Measurements from ENCODE around the gene LRRC30.
"Not testable (repeated sequence)": the region's sequence is repeated elsewhere in the genome, so short reads cannot be mapped to it uniquely, and the experiment has no call there.

The LRRC30 gene

DNA sequence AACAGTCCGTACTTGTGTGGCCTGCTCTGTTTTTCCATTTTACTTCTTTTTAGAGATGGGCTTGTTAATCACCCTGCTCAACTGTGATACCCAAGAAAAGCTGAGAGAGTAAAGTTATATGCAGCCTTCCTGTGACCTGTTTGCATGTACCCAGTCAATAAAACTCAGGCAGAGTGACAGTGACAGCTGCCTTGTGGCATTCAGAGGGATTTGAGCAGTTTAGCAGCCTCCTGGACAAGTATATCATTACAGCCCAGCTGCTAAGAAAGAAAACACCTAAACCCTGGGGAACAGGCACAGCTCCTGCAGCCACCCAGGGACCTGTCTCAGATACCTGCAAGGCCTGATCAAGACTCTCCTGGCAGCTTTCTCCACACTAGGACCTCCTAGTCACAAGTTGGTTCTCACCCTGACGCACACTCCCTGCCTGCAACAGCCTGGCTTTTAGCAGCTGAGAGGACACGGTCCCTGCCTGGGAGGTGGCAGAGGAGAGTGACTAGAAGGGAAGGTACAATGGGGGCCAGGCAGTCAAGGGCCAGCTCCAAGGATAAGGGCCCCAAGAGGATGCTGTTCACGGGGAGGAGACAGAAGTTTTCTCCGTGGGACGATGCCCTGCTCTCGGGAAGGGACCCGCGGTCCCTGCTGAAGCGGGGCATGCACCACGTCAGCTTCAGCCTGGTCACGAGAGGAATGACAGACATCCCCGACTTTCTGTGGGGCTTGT, at the start of gene LRRC30:
Gene LRRC30, plus strand, starts transcription at position 464 of the 724 bp plus-strand sequence. Its CDS starts 50 bp downstream, at position 514.
- no peak for FAIRE-seq

DNA sequence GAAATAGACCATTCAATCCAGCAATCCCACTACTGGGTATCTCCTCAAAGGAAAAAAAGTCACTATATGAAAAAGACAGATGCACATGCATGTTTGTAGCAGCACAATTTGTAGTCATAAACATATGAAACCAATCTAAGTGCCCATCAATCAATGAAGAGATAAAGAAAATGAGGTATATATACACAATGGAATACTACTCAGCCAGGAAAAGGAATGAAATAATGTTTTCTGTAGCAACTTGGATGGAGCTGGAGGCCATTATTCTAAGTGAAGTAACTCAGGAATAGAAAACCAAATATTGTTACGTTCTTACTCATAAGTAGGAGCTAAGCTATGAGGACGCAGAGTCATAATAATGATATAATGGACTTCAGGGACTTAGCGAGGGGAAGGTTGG, 45.2 kb upstream of the LRRC30 start:
- no peak for FAIRE-seq

DNA sequence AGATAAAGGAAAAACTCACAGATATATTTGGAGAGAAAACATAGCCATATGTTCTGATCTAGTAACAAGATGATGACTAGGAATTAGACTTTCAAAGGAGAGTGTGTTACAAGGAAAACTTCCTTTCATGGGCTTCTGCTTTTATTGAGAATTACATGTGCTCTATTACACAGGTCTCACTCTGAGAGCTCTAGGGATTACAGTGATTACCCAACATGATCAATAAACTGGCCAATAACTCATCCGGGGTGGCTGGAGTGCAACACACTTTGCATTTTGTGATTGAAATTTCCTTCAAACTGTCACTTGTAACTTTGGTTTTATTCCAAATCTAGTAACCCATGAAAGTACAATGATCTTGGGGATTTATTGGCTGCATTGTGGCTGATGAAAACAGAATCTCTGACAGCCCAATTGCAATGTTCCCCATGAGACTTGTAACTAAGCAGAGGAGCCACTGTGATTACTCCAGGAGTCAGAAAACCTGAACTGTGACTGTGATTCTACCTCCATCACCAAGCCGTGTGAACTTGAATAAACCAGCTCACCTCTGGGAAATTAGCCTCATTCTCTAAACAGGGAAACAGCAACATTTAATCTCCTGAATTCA, 40.2 kb upstream of the LRRC30 start:
- FAIRE-seq, result no peak

DNA sequence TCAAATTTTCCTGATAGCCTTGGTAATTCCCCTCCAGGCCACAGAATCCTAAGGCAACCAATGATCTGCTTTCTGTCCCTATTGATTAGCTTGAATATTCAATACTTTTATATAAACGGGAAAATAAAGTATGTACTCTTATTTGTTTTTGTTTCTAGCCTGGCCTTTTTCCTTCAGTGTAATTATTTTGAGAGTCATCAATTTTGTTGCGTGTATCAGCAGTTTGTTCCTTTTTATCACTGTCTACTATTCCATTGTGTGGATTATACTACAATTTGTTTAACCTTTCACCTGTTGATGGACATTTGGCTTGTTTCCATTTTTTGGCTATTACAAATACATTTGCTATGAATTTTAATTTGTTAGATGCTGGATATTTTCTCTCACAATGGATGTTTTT, 39.2 kb upstream of the LRRC30 start:
- no peak for FAIRE-seq

DNA sequence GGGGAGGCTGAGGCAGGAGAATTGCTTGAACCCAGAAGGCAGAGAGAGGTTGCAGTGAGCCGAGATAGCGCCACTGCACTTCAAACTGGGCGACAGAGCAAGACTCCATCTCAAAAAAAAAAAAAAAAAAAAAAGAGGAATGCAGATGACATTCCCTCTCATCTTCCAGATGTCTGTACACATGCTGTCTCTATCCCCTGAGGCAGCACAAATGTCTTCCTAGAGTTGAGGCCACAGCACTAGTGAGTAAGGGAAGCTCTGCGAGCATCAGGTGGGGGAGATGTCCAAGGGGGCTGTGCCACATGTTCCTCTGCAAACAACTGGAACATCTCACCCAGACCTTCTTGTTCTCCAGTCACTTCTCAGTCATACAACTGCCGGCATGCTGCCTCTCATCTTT, 35.6 kb upstream of the LRRC30 start:
- no peak for FAIRE-seq

DNA sequence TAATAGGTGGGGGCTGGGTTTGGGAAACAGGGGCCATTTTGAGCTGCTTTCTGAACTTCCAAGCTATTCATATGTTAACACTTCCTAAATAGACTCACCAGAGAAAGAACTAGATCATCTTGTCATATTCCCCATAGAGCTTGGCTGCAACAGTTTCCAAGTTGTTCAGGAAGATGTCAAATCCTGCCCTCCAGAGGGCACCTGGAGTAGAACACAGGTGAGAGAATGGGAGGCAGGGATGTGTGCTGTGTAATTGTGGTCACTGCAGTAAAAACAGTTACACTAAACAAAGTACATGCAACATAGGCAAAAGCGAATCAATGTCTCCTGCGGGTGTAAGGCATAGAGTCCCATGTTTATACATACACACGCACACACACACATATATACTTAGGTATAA, 34.5 kb upstream of the LRRC30 start:
- no peak for FAIRE-seq

DNA sequence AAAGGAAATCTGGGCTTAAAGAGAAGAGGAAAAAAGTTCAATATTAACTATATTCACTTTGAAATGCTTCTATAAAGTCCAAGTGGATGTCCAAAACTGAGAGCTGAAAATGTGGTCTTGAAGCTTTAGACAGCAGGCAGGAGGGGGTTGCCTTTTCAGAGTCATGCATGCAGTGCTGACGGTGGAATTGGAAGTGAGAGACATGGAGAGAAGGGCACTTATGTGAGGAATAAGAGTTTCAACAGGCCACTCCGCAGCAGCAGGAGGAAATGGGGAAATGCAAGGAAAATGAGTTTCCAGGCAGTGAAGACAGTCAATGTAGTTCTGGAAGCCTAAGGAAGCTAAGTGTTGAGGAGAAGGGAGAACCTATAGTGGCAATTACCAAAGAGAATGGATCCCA, 33.0 kb upstream of the LRRC30 start:
- FAIRE-seq, result no peak

DNA sequence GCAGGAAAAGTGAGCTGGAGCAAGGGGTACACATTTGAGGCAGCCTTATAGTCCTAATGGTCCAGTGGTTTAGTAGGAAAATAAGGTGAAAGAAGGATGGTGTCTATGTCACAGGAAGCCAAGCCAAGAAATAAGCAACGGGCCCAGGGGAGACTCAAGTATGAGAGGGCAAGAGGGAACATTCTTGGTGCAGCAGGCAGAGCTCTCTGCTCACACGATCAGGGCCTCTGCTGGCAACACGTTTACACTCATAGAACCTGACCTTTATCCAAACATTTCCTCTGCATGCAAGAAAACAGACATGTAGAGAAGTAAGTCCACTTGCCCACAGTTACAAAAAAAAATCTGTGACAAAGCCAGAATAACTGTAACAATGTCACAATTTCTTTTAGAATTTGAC, 32.6 kb upstream of the LRRC30 start:
- no peak for FAIRE-seq

DNA sequence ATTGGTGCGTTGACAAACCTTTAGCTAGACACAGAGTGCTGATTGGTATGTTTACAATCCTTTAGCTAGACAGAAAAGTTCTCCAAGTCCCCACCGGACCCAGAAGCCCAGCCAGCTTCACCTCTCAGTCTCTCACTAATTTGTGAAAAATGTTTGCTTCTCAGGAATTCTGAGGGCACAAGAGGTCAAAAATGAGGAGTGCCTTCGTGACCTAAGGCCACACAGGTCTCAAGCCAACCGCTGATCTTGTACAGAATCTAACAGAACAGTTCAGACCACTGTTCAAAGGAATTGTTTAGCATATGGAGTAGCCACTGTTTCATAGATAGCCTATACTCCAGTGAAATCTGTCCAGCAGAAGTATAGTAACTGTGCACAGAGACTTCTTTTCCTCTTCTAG, 29.8 kb upstream of the LRRC30 start:
- FAIRE-seq, result no peak

DNA sequence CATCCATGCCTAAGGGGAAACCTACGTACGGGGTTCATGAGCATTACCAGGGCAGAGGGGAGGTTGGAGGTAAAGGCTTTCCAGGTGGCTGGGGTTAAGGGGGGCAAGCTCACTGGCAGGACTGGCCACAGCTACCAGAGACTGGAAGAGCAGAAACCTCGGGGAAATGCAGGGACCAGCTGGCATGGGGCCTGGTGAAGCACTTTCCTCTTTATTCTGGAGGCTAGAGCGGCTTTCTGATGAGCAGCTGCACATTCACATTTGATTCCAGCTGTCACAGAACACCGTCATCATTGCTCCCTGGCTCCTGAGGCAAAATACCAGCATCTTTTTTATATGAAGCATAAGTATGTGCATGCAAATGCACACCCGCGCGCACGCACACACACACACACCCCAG, 28.7 kb upstream of the LRRC30 start:
- no peak for FAIRE-seq

DNA sequence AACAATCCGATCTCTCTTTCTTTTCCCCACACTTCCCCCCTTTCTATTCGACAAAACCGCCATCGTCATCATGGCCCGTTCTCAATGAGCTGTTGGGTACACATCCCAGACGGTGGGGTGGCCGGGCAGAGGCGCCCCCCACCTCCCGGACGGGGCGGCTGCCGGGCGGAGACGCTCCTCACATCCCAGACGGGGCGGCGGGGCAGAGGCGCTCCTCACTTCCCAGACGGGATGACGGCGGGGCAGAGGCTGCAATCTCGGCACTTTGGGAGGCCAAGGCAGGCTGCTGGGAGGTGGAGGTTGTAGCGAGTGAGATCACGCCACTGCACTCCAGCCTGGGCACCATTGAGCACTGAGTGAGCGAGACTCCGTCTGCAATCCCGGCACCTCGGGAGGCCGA, 27.3 kb upstream of the LRRC30 start:
- not testable (repeated sequence) for FAIRE-seq

DNA sequence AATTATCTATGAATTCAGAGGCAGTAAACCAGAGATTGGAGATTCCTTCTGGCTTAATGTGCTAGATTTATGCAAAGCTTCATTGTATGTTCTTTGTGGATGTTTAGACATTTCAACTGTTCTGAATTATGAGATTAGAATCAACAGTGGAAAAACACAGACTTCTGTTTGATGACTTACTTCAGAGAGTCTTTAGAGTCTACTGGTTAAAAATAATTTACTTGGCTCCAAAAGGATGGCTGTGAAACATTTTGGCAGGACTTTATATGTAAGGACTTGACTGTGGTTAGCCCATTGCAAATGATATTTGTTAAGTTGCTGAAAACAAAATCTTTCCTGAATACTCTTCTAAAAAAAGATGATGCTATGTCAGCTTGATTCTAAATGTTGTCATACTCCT, 25.5 kb upstream of the LRRC30 start:
- FAIRE-seq, result peak; percentile 75

DNA sequence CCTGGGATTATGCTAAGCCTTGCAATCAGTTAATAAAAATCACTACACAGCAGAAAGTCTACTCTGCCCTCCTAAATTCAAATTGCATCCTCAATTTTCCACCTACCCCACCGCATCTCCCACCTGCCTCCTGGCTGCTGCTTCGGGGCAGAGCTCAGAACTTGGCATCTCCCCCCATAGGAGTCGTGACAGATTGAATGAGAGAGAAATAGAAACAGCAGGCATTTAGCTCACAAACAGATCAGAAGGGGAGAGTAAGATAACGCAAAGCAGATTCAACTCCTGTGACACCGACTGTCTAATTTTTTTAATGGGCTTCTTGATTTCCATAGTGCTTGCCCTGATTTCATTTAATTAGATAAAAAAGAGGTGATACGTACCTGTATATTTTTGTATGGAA, 24.7 kb upstream of the LRRC30 start:
- FAIRE-seq, result no peak

DNA sequence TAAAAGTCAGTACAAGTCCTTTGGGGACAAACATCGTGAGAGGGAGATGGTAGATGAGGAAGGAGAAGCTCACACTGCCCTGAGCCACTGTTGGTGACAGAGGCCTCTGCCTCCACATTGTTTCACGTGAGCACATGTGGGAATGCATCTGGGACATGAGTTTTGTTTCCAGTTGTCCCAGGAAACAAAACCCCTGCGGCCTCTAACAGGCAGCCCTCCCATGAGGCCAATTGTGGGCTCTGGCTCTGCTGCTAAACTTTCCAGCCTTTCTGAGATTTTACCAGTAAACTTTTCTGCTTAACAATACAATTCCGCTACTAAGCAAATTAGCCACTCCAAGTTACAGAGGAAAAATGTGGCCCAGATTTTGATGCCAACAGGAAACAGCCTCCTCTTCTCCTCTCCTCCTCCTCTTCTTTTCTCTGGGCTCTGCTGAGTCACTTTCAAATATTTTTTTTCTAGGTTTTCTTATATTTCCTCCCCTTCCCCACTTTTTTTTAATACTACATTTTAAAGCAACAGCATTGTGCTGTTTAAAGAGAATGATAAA, 23.4 kb upstream of the LRRC30 start:
- FAIRE-seq, result no peak

DNA sequence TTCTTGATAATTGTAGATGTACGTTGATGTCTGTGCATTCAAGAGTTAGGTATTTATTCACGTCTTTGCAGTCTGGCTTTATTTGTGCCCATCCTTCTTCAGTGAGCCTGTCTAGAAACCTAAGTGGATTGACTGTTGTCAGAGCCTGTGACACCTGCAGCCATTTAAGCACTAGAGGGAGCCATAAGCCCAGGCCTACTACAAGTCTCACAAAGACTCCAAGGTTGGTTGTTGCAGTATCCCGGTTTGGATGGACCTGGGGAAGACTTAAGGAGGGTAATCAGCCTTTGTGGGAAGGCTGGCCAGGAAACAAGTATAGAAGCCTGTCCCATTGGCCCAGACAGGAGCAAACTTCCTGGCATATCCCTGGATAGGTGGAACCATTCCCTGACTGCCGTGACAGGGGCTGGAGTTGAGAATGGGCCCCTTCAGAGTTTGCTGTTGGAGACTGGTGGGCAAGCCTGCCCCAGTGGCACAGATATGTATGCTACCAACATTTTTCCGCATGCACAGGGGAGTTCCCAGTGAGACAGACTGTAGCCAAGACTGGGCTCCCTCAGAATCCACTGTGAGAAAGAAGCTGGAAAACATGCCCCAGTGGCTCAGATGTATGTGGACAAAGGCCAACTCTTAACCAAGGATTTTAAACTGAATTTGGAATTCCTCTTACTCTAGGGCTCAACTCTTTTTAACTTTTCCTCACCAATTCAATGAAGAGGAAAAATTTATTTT, 9.3 kb upstream of the LRRC30 start:
- no peak for FAIRE-seq

DNA sequence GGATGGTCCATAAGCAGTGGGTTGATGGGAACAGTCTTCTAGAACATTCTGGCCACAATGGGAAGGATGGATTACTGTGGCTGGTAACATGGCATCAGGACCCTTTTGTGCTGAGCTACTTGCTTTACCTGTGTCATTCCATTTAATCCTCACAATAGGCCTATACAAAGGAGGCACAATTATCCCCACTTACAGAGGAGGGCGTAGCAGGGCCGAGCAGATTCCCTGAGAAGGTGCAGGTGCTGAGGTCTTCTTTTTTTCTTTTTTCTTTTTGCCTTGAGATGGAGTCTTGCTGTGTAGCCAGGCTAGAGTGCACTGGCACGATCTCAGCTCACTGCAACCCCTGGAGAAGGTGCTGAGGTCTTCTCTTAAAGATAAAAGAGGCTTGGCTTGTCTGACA, 6.7 kb upstream of the LRRC30 start:
- no peak for FAIRE-seq

DNA sequence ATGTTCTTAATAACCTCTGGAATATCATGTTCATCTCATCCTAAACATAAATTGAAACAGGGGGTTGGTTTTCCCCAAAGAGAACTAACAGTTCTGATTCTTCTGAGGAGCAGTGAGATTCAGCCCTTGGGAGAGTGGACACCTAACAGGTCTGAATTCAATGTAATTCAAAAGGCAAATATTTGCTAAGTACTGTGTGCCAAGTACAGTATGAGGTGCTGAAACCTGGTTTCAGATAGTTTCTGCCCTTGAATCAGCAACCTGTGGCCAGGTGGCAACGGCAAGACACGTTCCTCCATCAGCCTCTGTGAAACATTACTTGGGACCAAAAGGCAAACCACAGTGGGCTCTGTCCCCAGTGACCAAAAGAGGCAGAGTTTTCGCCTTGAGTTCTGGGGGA, 1.3 kb downstream of the LRRC30 start:
- FAIRE-seq, result no peak

DNA sequence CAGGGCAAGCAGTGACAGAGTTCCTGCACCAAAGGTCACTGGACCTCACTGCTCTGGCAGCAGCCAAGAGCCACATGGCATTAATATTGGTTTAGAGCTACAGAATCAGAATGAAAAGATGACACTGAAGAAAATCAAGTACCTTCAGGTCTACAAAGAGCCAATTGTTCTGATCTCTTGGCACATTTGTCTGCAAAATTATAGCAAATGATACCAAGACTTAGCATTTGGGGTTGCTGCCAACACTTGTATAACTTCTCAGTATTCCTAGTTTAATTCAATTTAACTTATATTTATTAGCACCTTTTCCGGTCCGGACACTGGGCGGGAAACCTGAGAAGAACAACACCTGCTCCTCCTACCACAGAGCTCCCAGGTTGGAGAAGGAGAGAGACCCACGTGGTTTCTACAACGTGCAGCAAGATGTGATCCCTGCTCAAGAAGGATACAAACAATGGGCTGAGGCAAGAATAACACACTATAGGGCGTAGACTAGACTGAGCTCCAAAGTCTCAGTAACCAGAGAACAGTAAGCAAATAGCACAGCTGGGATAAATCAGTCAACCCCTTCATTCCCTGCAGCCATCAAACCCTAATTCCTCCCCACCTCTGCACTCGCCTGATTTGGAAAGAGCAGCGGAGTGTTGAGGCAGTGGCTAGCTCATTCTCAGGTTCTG, 2.4 kb downstream of the LRRC30 start:
- FAIRE-seq, result no peak

DNA sequence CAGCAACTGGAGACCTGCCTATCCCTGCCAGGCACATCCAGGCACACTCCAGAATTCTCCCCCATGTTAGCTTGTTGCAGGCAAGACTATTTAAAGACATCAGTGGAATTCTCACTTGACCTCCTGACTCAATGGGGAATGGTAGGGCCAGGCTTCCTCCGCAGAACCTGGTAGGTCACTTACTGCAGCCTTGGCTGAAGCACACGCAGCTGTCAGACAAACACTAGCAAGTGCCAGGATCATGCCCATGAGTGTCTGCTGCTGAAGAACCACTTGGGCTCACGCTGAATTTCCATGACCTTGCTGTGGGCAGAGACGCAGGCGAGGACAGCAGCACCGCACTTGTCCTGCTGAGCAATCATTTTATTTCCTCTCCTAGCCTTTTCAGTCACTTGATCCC, 3.2 kb downstream of the LRRC30 start:
- FAIRE-seq, result no peak

DNA sequence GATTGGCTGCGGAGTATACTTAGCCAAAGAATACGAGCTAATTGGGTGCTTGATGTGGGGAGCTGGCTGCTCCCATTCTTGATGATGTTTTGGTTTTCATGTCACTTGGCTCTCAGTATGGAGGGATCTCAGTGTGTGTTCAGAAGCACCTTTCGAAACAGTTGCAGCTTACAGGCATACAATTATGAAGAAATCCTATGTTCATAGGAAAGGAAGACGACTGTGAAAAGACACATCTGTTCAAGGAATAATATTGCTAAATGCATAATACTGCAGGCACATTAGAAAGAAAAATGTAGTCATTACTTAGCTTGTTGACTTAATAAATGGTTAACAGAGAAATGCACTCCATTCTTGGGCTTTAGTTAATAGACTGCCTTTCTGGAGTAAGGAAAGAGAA, 4.1 kb downstream of the LRRC30 start:
- no peak for FAIRE-seq

DNA sequence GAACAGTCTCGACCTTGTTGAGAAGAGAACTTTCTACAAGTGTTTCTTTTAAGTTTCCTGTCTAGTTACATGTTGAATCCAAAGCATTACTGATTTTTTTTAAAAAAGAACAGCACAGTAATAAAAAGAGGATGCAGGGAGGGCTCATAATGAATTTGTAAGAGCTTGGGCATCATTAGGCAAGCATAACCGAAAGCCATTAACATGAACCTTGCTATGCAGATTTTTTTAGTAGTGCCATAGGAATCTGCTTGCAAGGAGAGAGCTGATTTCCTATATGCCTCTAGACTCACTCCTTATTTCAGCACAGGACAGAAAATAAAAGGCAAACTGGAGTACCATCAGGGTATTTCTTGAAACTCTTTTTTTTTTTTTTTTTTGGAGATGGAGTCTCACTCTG, 5.2 kb downstream of the LRRC30 start:
- no peak for FAIRE-seq

DNA sequence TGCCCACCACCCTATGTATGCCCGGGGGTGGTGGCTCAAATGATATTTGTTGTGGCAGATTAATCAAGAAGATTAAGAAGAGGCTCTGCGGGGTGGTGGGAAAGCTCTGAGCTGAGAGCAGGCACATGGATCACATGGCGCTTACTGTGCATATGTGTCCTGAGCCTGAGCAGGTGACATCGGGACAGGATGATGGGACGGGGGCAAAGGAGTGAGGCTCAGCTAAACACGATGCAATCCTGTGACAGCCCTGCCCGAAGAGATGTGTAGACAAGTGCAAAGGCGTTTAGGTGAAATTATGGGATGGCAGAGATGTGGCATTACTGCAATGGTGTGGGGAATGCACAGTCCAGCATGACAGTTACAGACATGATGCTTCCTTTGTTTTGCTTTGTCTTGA, 6.0 kb downstream of the LRRC30 start:
- FAIRE-seq, result no peak

DNA sequence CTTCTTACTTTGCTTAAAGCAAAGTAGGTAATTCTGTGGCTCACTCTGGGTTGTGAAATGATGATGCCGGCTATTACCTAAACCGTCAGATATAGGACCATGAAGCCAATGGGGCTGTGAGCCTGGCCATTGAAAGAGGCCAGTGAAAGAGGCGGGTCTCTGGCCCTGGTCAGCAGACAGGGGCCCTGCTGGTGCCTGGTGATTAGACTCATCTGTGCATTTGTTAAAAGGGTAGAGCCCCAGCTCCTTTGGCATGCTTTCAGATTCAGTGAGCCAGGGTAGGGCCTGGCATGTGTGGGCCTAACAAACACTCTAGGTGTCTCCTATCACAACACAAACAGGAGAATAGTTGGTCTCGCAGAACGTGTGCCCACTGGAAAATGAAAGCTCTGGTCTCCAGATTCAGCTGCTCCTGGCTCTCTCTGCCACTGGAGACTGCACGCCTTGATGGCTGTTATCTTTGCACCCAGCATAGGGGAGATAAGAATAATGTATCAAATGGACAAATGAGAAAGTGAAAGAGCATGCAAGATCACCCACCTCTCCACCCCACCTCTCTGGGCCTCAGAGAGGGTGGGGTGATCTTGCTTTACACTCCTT, 6.9 kb downstream of the LRRC30 start:
- FAIRE-seq, result no peak
